Fibroblast of lung (primary cell): ENCODE results near the gene BACH1. TPM values are rescaled to one million over a fixed set of nuclear protein-coding genes. Genes with fewer than 3 reads are reported as not detected.

Source experiments
- DNase-seq, 2 donors: peaks; one replicate each; pipeline versions ENCODE4 v3.0.0 to v3.0.0-alpha.2; 2010; ENCODE audit warnings: low read depth in 2 of 2
- H2AFZ ChIP-seq: 2 replicates; pipeline ENCODE4 v1.5.1; 2012; ENCODE audit warnings: low read length, control low read depth, inconsistent platforms
- H3K27ac ChIP-seq: 2 replicates; pipeline ENCODE4 v1.5.1; 2011; ENCODE audit warnings: low read length, control low read depth; ENCODE audit not compliant: insufficient read depth
- H3K27me3 ChIP-seq: 2 replicates; pipeline ENCODE4 v1.5.1; 2011; ENCODE audit warnings: mild to moderate bottlenecking, low read length; ENCODE audit not compliant: control insufficient read depth, insufficient read depth
- H3K36me3 ChIP-seq: 2 replicates; pipeline ENCODE4 v1.5.1; 2011; ENCODE audit warnings: low read length; ENCODE audit not compliant: control insufficient read depth, insufficient read depth
- H3K4me1 ChIP-seq: 2 replicates; pipeline ENCODE4 v1.5.1; 2011; ENCODE audit warnings: low read length; ENCODE audit not compliant: control insufficient read depth, insufficient read depth; ENCODE audit errors: extremely low read depth
- H3K4me2 ChIP-seq: 2 replicates; pipeline ENCODE4 v1.5.1; 2011; ENCODE audit warnings: low read length, control low read depth; ENCODE audit not compliant: insufficient read depth; ENCODE audit errors: extremely low read depth
- H3K4me3 ChIP-seq, 4 experiments: fragments of 200-600 bp in 1 of 4; sonication (generic) in 1 of 4; replicated peaks in 1 of 4; 2 replicates each; pipeline ENCODE4 v1.5.1; 2011 to 2016; ENCODE audit warnings: low read length in 4 of 4, low read depth in 3 of 4, mild to moderate bottlenecking in 3 of 4, control low read depth in 2 of 4, inconsistent platforms in 1 of 4, mixed read lengths in 1 of 4; ENCODE audit not compliant: insufficient read depth in 1 of 4; ENCODE audit errors: control extremely low read depth in 1 of 4
- H3K79me2 ChIP-seq: 2 replicates; pipeline ENCODE4 v1.5.1; 2012; ENCODE audit warnings: mild to moderate bottlenecking, low read length, inconsistent platforms; ENCODE audit not compliant: control insufficient read depth, insufficient read depth
- H3K9ac ChIP-seq: 2 replicates; pipeline ENCODE4 v1.5.1; 2011; ENCODE audit warnings: mild to moderate bottlenecking, low read length, control low read depth; ENCODE audit not compliant: insufficient read depth
- H3K9me3 ChIP-seq: 2 replicates; pipeline ENCODE4 v1.5.1; 2012; ENCODE audit warnings: low read depth, low read length; ENCODE audit not compliant: control insufficient read depth, insufficient read depth
- H4K20me1 ChIP-seq: 2 replicates; pipeline ENCODE4 v1.5.1; 2011; ENCODE audit warnings: low read length; ENCODE audit not compliant: control insufficient read depth, insufficient read depth; ENCODE audit errors: extremely low read depth
- CTCF ChIP-seq, 2 donors: IDR thresholded peaks in 1 of 2; conservative IDR thresholded peaks in 1 of 2; 1 replicate in 1 of 2; 2 replicates in 1 of 2; pipeline ENCODE4 v1.5.1; 2011 to 2012; ENCODE audit warnings: low read length in 2 of 2, control low read depth in 1 of 2, inconsistent platforms in 1 of 2, low read depth in 1 of 2, mild to moderate bottlenecking in 1 of 2
- EZH2 ChIP-seq: IDR thresholded peaks from 2 replicates; pipeline ENCODE4 v1.5.1; 2012; ENCODE audit warnings: low read length, control low read depth, mild to moderate bottlenecking; ENCODE audit errors: missing control alignments
- polyA plus RNA-seq, 2 donors: library from polyadenylated mRNA; depleted of rRNA in 1 of 2; stranded (reverse) in 1 of 2; unstranded in 1 of 2; fragments of >200 nt; gene quantifications; 2 replicates each; pipeline ENCODE4 v1.2.1, GENCODE V29; 2011 to 2012; ENCODE audit warnings: missing spikeins in 1 of 2
- total RNA-seq: library from RNA; depleted of rRNA; stranded (reverse); fragments of >200 nt; gene quantifications from 2 replicates; pipeline ENCODE4 v1.2.1, GENCODE V29; 2014

The BACH1 gene
- total and polyA plus RNA-seq, 2 donors (not counting 1 experiment from before 2014, with no cell fraction given), result 38.2 to 127 TPM

DNA sequence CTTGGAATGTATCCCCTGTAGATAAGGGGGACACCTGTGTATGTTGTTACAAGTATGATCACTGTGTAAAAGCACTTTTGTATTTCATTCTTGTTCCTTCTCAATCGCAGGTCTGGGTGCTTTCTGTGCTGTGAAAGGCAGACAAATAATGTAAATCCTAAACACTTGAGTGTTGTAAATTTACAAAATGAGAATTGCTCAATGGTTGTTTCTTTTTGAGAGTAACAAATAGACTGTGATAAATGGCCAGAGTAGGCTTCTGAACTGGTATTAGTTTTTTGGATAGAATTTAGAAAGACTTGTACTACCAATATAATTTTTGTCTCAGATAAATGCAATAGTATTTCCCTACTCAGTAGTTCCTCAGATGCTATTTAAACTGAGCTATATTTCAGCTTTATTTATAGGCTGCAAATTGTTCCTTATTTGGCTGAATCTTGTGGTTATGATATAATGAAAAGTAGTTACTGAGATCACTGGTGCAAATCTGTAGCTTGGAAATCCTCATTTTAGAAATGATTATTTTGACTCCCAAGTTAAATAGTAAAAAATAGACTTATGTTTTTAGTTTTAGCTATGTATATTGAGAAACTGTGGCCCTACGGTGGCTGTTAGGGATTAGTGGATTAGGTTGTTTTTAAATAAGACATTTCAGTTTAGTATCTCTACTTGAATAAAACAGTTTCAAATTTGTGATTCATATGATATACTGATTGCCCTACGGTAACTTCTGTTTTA, 9.2 kb downstream of the BACH1 start:
- no peak overlapping the region for H3K4me3 ChIP-seq
- no peaks in the 10 kb centered on the region for H3K27me3 ChIP-seq
- H3K9ac ChIP-seq, result no peak overlapping the region
- no peak for DNase-seq
- H2AFZ ChIP-seq, result no peak overlapping the region
- H3K9me3 ChIP-seq, result no peaks in the 10 kb centered on the region
- no peaks in the 10 kb centered on the region for H3K4me1 ChIP-seq
- no peaks in the 10 kb centered on the region for H3K36me3 ChIP-seq
- peaks cover 99% of the 10 kb centered on the region for H3K79me2 ChIP-seq
- H3K4me2 ChIP-seq, result no peak overlapping the region
- no peak overlapping the region for H3K27ac ChIP-seq
- peaks cover 4% of the 10 kb centered on the region for H4K20me1 ChIP-seq
- TF ChIP-seq EZH2 (no peak), CTCF (conservative IDR thresholded peaks at IDR 0.05 in 1 of 2, IDR thresholded peaks at IDR 0.05 in 1 of 2; ENCODE audit: low read depth in 1 of 2, low read length in 2 of 2) (no peak)

GRCh38 chr21:29308456-29308783, 9.7 kb downstream of the BACH1 start:
- no peak overlapping the region for H3K27ac ChIP-seq
- H2AFZ ChIP-seq, result no peak overlapping the region
- H3K79me2 ChIP-seq, result peaks cover 99% of the 10 kb centered on the region
- TF ChIP-seq CTCF (conservative IDR thresholded peaks at IDR 0.05 in 1 of 2, IDR thresholded peaks at IDR 0.05 in 1 of 2; ENCODE audit: low read depth in 1 of 2, low read length in 2 of 2) (no peak), EZH2 (no peak)
- no peak overlapping the region for H3K4me2 ChIP-seq
- no peaks in the 10 kb centered on the region for H3K4me1 ChIP-seq
- H3K27me3 ChIP-seq, result no peaks in the 10 kb centered on the region
- DNase-seq, result peak in 1 of 2 donors; percentile 51
- H3K36me3 ChIP-seq, result no peaks in the 10 kb centered on the region
- no peak overlapping the region for H3K9ac ChIP-seq
- H4K20me1 ChIP-seq, result peaks cover 4% of the 10 kb centered on the region
- no peaks in the 10 kb centered on the region for H3K9me3 ChIP-seq
- no peak overlapping the region for H3K4me3 ChIP-seq

- Histone ChIP-seq H3K9ac (no peak overlapping the region), H3K27ac (no peak overlapping the region), H3K9me3 (no peaks in the 10 kb centered on the region), H3K4me3 (no peak overlapping the region), H3K4me1 (no peaks in the 10 kb centered on the region), H3K4me2 (no peak overlapping the region), H3K79me2 (peaks cover 99% of the 10 kb centered on the region), H3K27me3 (no peaks in the 10 kb centered on the region), H4K20me1 (peaks cover 11% of the 10 kb centered on the region), H3K36me3 (no peaks in the 10 kb centered on the region), H2AFZ (no peak overlapping the region)
- TF ChIP-seq CTCF (conservative IDR thresholded peaks at IDR 0.05 in 1 of 2, IDR thresholded peaks at IDR 0.05 in 1 of 2; ENCODE audit: low read depth in 1 of 2, low read length in 2 of 2) (no peak), EZH2 (no peak)
- DNase-seq, result no peak
Measured at GRCh38 chr21:29309703-29310102, 11.0 kb downstream of the BACH1 start.
